Fibroblast of villous mesenchyme (primary cell): ENCODE data around the gene IGDCC3. TPM values are rescaled to one million over a fixed set of nuclear protein-coding genes. Genes with fewer than 3 reads are reported as not detected.
"Not testable (repeated sequence)": the region's sequence is repeated elsewhere in the genome, so short reads cannot be mapped to it uniquely, and the experiment has no call there.

Experiments used
- DNase-seq: peaks from one replicate; pipeline ENCODE4 v3.0.0-alpha.2; 2010; ENCODE audit warnings: low read depth
- H3K4me3 ChIP-seq: 2 replicates; pipeline ENCODE4 v1.5.1; 2011; ENCODE audit warnings: low read depth, mild to moderate bottlenecking, low read length
- total RNA-seq: library from RNA; depleted of rRNA; stranded (reverse); fragments of >200 nt; gene quantifications from 2 replicates; pipeline ENCODE4 v1.2.3, GENCODE V29; 2012
- TF ChIP-seq, protein P1 (sequence below): IDR thresholded peaks from 2 replicates; pipeline ENCODE4 v1.5.1; 2012; ENCODE audit warnings: low read depth, mild to moderate bottlenecking, low read length; ENCODE audit not compliant: insufficient read depth

The IGDCC3 gene
- total RNA-seq, 1 donor: under 0.01 TPM

DNA sequence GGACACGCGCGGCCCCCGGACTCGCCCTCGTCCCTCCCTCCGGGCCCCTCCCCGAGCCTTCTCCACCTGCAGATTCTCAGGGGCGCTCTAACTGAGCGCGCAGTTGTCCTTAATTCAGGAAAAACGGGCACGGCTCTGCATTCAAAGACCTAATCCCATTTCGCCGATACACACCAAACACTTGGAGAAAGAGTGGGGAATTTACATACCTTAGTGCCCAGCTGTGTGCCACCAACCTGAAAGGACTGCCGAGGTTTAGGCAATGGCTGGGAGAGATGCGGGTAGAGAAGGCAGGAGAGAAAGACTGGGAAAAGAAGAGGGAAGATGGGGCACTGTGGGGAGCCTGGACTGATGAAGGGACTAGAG, 21.8 kb downstream of the IGDCC3 start:
- no peak for DNase-seq
- TF ChIP-seq, protein P1, sequence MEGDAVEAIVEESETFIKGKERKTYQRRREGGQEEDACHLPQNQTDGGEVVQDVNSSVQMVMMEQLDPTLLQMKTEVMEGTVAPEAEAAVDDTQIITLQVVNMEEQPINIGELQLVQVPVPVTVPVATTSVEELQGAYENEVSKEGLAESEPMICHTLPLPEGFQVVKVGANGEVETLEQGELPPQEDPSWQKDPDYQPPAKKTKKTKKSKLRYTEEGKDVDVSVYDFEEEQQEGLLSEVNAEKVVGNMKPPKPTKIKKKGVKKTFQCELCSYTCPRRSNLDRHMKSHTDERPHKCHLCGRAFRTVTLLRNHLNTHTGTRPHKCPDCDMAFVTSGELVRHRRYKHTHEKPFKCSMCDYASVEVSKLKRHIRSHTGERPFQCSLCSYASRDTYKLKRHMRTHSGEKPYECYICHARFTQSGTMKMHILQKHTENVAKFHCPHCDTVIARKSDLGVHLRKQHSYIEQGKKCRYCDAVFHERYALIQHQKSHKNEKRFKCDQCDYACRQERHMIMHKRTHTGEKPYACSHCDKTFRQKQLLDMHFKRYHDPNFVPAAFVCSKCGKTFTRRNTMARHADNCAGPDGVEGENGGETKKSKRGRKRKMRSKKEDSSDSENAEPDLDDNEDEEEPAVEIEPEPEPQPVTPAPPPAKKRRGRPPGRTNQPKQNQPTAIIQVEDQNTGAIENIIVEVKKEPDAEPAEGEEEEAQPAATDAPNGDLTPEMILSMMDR: no peak
- H3K4me3 ChIP-seq: peak overlapping the region; percentile 40

DNA sequence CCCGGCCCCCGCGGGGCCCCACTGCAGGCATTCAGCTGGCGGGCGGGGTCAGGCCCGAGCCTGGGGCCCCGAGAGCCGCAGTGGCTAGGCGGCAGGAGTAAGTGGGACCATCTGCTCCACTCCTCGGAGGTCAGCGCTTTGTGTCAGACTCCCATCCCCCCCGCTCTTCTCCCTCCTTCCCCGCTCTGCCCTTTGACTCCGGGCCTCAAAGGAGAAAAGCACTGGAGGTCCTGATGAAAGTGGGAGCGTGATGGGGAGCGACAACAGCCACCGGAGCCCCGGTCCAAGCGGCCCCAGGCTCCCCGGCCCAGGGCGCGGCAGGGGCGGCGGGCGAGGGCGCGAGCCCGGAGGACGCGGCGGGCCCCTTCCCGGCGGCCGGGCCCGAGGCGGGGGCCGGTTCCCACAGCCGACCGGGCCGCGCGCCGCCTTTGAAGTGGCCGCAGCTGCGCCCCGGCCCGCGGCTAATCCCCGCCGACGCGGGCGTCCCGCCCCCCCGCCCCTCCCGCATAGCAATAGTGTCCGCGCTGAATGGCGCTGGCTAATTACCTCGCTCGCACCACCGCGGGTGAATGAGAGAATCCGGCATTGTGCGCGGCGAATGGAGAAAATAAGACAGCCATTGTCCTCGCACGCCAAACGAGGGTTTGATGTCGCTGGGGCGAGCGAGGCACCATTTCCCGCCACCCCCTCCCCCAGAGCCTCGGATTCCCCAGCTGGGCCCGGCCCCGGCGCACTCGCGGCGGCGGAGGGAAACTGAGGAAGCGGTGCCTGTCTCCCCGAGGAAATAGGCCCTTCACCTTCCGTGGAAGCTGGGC, 22.4 kb downstream of the IGDCC3 start:
- no peak for DNase-seq
- TF ChIP-seq, protein P1: no peak
- peak overlapping the region; percentile 40 for H3K4me3 ChIP-seq

DNA sequence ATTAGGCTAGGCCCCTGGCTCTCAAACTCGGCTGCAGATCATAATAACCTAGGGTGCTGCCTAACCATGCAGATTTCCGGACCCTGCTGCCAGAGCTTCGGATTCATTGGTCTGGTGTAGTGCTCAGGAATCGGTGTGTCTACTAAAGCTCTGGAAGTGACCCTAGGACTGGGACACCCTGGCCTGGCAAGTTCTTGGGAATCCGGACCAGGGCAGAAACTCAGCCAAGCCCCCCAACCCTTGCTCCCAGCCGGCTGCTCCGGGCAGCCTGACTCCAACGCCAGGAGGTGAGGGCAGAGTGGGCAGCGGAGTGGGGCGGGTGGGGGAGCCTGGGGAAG, 23.0 kb downstream of the IGDCC3 start:
- no peak overlapping the region for H3K4me3 ChIP-seq
- DNase-seq: no peak
- TF ChIP-seq, protein P1: no peak

DNA sequence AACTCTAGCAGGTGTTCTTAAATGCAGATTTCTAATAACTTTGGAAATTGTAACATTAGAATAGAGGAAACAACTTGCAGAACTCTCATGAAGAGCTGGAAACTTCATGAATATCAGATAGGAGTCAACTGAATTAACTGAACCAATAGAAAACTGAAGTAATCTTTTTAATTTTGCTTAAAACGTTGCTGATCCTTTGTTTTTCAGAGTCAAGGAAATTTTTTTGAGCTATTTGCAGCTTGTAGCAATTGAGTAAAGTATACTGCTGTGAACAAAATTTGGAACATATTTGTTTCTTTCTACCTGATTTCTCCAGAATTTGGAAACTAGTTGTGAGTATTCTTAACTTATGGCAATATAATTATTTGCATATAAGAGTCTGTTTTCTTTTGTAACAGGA, 25.8 kb downstream of the IGDCC3 start:
- not testable (repeated sequence) for H3K4me3 ChIP-seq, DNase-seq

DNA sequence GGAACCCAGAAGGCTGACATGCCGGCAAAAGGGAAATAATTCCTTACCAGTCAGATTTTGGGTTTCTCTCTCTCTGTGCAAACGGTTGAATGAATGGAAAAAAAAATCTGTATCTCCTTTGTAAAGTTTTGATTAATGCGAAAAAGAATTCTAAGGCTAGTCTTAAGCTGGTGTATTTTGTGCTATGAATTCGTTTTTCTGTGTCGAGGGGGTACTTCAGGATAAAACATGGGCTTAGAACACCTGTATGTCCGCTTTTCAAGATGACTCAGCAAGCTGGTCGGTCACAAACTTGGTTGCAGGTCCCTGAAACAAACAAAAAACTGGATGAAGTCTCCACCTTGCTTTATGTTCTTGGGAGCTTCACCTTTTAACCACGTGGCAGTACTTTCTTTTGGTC, 28.5 kb downstream of the IGDCC3 start:
- H3K4me3 ChIP-seq: no peak overlapping the region
- no peak for DNase-seq
- TF ChIP-seq, protein P1: no peak

DNA sequence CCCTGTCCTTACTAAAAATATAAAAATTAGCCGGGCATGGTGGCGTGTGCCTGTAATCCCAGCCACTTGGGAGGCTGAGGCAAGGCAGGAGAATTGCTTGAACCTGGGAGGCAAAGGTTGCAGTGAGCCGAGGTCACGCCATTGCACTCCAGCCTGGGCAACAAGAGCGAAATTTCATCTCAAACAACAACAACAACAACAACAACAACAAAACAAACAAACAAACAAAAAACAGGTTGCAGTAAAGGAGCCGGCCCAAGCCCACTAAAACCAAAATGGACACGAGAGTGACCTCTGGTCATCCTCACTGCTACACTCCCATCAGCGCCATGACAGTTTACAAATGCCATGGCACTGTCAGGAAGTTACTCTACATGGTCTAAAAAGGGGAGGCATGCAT, 30.0 kb downstream of the IGDCC3 start:
- DNase-seq, H3K4me3 ChIP-seq: not testable (repeated sequence)

DNA sequence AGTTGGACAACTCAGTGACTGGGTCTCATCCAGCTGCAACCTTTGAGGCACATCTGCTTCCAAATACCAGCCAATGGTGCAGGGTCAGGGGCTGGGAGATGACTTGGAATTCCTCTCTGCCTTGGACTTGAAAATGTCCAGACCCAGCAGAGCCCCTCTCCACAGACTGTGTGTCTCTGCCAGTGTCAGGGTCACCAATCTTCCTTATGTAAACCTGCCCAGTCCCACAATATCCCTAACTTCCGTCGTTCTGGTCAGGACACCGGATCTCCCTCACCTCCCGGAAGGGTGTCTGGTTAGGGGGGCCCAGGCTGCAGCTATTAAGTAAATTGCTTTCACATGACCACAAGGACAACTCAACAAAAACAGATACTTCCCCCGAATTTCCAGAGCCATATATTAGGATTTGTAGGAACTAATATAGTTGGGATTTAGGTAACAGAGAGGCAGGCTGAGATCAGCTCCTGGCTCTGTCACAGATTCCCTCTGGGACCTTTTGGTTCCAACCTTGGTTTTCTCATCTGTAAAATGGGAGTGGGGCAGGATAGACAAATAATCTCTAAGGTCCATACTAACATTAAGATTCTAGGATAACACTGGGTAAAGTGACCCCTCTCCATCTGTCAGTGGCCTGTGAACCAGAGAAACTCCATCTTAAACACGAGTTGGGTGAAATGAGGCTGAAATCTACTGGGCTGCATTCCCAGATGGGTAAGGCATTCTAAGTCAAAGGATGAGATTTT, 30.8 kb downstream of the IGDCC3 start:
- H3K4me3 ChIP-seq: no peak overlapping the region
- DNase-seq: no peak
- TF ChIP-seq, protein P1: no peak

DNA sequence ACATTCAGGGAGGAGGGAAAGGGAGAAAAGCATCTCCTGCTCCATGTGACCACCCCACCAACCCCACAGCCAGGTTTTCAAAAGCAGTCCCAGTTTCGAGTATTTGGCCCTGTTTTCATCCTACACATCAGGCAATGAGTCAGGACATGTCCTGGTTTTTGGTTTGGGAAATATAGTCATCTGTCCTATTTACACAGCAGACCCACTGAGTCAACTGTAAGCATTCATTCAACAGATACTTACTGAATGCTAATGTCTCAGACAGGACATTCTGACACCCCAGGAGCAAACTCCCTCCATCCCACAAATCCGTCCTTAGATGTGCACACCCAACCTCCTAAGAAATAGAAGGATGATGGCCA, 32.9 kb downstream of the IGDCC3 start:
- H3K4me3 ChIP-seq: no peak overlapping the region
- no peak for DNase-seq
- TF ChIP-seq, protein P1: no peak
